SU-DHL-6 (cell line): ENCODE data around the gene DENR.
"Not testable (repeated sequence)": the region's sequence is repeated elsewhere in the genome, so short reads cannot be mapped to it uniquely, and the experiment has no call there.

Experiments used
- H2AFZ ChIP-seq: fragments of 200-600 bp; sonication (generic); 2 replicates; pipeline ENCODE4 v1.6.1; 2014; ENCODE audit warnings: low read depth, mild to moderate bottlenecking, moderate library complexity, mixed read lengths, antibody characterized with exemption, low read length; ENCODE audit not compliant: severe bottlenecking
- H3F3A ChIP-seq: fragments of 200-600 bp; shearing (Covaris generic); 2 replicates; pipeline ENCODE4 v1.6.0; 2016; ENCODE audit warnings: antibody characterized with exemption, mild to moderate bottlenecking; ENCODE audit not compliant: insufficient read depth
- H3K27ac ChIP-seq: fragments of 200-600 bp; sonication (generic); 2 replicates; pipeline ENCODE4 v1.5.1; 2016; ENCODE audit warnings: low read depth, mild to moderate bottlenecking, low read length, moderate library complexity, mixed read lengths
- H3K27me3 ChIP-seq: fragments of 200-600 bp; sonication (generic), shearing (Covaris generic); 2 replicates; pipeline ENCODE4 v1.6.0; 2014; ENCODE audit warnings: mild to moderate bottlenecking, low read length
- H3K36me3 ChIP-seq: fragments of 200-600 bp; sonication (generic); 2 replicates; pipeline ENCODE4 v1.6.1; 2014; ENCODE audit warnings: mild to moderate bottlenecking, low read length, mixed read lengths
- H3K4me2 ChIP-seq: fragments of 300-600, 200-600 bp; shearing (Covaris generic), sonication (generic); 2 replicates; pipeline ENCODE4 v1.6.0; 2014; ENCODE audit warnings: low read length, low read depth, mild to moderate bottlenecking; ENCODE audit not compliant: poor library complexity, severe bottlenecking
- H3K4me3 ChIP-seq: fragments of 200-600 bp; sonication (generic); 2 replicates; pipeline ENCODE4 v1.5.1; 2014; ENCODE audit warnings: antibody characterized with exemption, low read length, mild to moderate bottlenecking, mixed read lengths; ENCODE audit not compliant: insufficient read depth, poor library complexity, severe bottlenecking
- H3K79me2 ChIP-seq: fragments of 200-600 bp; sonication (generic); 2 replicates; pipeline ENCODE4 v1.6.1; 2014; ENCODE audit warnings: mild to moderate bottlenecking, low read length, moderate library complexity; ENCODE audit not compliant: insufficient read depth
- H3K9ac ChIP-seq: fragments of 200-600 bp; sonication (generic); 2 replicates; pipeline ENCODE4 v1.7.0; 2014; ENCODE audit warnings: mild to moderate bottlenecking, low read length
- H3K9me2 ChIP-seq: fragments of 200-600 bp; sonication (generic); replicated peaks from 2 replicates; pipeline ENCODE4 v1.6.1; 2014; ENCODE audit warnings: low read length; ENCODE audit not compliant: insufficient read depth
- H3K9me3 ChIP-seq: fragments of 200-600 bp; sonication (generic); 2 replicates; pipeline ENCODE4 v1.6.1; 2014; ENCODE audit warnings: low read length, mixed read lengths; ENCODE audit not compliant: insufficient read depth
- H4K20me1 ChIP-seq: fragments of 200-600 bp; sonication (generic); 2 replicates; pipeline ENCODE4 v1.6.1; 2014; ENCODE audit warnings: low read depth, mild to moderate bottlenecking, antibody characterized with exemption, low read length, moderate library complexity, mixed read lengths
- EZH2phosphoT487 ChIP-seq: fragments of 200-600 bp; sonication (generic), shearing (Covaris generic); conservative IDR thresholded peaks from 2 replicates; pipeline ENCODE4 v1.6.1; 2018; ENCODE audit warnings: mild to moderate bottlenecking, antibody characterized with exemption, low read length, moderate library complexity, mixed read lengths
- TF ChIP-seq, protein P1 (sequence below): fragments of 200-600 bp; sonication (generic); IDR thresholded peaks from one replicate; pipeline ENCODE4 v1.5.1; 2017; ENCODE audit warnings: antibody characterized with exemption, mild to moderate bottlenecking, low read length, moderate library complexity; ENCODE audit not compliant: insufficient read depth, poor library complexity, severe bottlenecking

The DENR gene, protein sequence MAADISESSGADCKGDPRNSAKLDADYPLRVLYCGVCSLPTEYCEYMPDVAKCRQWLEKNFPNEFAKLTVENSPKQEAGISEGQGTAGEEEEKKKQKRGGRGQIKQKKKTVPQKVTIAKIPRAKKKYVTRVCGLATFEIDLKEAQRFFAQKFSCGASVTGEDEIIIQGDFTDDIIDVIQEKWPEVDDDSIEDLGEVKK

DNA sequence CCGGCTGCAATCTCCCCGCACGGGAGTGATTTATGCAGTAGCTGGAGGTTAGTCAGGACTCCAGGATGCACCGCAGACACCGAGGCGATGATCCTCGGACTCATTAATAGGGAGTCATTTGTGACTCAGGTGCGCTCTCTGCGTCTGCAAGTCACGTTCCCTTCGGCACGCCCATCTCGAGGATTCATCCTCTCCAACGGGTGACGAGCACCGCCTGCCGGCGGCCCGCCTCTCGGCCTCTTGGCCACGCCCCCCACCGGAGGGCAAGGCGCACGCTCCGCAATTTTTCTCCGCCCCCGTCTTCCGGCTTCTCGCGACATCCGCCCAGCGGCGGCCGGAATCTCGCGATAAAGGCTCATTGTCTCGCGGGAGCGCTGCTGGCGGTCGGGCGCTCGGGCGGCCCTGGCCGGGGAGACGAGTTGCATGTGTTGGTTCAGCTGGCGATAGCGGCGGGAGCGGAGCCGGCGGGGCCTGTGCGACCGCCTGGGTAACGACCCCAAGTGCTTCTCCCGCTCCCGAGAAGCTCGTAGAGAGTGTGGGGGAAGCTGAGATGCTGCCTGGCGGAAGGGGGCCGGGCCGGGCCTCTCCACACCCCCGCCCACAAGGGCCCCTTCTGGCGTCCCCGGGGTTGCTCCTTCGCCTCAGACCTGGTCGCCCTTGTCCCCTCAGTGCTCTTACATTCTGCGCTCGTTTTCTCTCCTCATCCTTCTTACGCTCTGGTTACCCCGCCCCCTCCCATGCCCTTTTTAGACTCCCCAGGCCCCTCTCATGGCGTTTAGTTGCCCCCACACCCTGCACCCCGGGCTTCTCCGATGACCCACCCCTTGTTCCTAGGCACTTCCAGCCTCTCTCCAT is at the start of gene DENR:
Gene DENR (plus strand): TSS at position 361 of the 855 bp plus-strand sequence. CDS start 878 bp downstream, outside the sequence.
- Histone ChIP-seq H3K79me2 (peaks cover 23% of the 10 kb centered on the region), H3K9me3 (no peaks in the 10 kb centered on the region), H3K4me3 (peak within 1 kb of the TSS; percentile 91), H3K36me3 (peaks cover 23% of the 10 kb centered on the region), H3K9ac (peak within 1 kb of the TSS; percentile 87), H3K9me2 (no peaks in the 10 kb centered on the region), H3F3A (no peaks in the 10 kb centered on the region; the same call in 1 of the 2 replicates), H2AFZ (peak within 1 kb of the TSS; percentile 75), H3K27ac (peak within 1 kb of the TSS; percentile 62), H3K27me3 (no peaks in the 10 kb centered on the region), H3K4me2 (peak within 1 kb of the TSS; percentile 93), H4K20me1 (no peaks in the 10 kb centered on the region)
- TF ChIP-seq, protein P1, sequence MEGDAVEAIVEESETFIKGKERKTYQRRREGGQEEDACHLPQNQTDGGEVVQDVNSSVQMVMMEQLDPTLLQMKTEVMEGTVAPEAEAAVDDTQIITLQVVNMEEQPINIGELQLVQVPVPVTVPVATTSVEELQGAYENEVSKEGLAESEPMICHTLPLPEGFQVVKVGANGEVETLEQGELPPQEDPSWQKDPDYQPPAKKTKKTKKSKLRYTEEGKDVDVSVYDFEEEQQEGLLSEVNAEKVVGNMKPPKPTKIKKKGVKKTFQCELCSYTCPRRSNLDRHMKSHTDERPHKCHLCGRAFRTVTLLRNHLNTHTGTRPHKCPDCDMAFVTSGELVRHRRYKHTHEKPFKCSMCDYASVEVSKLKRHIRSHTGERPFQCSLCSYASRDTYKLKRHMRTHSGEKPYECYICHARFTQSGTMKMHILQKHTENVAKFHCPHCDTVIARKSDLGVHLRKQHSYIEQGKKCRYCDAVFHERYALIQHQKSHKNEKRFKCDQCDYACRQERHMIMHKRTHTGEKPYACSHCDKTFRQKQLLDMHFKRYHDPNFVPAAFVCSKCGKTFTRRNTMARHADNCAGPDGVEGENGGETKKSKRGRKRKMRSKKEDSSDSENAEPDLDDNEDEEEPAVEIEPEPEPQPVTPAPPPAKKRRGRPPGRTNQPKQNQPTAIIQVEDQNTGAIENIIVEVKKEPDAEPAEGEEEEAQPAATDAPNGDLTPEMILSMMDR = peak; percentile 40
- TF ChIP-seq EZH2phosphoT487 = no peak

DNA sequence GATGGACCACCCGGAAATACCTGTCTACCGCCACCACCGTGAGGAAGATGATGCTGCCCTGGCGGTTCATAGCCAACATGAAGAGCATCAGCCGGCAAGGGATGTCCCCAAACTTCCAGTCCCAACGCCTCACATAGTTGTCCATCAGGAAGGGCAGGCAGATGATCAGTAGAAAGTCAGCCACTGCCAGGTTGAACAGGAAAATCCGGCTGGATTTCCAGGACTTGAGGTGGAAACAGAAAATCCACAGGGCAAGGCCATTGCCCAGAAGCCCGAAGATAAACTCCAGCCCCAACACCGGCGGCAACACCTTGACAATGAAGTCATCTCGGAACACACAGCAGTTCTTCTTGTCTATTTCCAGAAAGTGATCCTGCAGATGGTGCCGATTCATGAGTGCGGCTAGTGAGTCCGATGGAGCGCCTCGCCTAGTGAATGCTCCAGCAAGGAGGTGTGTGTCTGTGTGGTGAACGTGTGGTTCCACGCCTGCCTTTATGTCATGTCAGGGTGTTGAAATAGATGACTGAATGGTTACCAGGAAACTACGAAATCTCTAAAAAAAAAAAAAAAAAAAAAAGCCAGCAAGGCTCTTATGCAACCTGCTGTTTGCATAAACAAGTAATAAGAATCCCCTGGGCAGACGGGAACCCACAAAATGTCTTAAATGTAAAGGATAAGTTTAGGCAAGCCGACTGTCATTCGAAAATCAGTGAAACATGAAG is 49.6 kb upstream of the DENR start, which contains the start of gene HCAR2:
Gene HCAR2 (minus strand): TSS at position 468 of the 722 bp plus-strand sequence. CDS start 74 bp downstream, at position 394.
- H3K9ac ChIP-seq, H3K27ac ChIP-seq, H3K4me2 ChIP-seq, H3K79me2 ChIP-seq, H2AFZ ChIP-seq, H3K27me3 ChIP-seq, H3K36me3 ChIP-seq, H3K9me3 ChIP-seq, H4K20me1 ChIP-seq, H3K4me3 ChIP-seq, H3K9me2 ChIP-seq, H3F3A ChIP-seq: not testable (repeated sequence)

DNA sequence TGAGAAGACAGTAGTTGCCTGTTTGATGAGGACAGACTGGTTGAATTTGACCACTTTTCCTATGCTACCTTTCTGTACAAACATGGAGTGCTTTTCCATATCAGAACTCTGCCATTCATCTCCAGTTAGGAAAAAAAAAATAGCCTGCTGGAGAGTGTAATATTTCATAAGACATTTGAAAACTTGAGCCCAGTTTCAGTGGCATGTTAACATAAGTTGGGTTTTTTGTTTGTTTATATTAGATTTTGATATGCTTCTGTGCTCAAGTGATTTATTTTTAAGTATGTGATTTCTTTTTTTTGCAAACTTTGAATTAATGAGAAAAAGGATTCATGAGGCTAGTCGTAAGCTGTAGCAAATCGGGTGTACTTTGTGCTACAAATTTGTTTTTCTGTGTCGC is 48.8 kb upstream of the DENR start:
- not testable (repeated sequence) for H3F3A ChIP-seq

DNA sequence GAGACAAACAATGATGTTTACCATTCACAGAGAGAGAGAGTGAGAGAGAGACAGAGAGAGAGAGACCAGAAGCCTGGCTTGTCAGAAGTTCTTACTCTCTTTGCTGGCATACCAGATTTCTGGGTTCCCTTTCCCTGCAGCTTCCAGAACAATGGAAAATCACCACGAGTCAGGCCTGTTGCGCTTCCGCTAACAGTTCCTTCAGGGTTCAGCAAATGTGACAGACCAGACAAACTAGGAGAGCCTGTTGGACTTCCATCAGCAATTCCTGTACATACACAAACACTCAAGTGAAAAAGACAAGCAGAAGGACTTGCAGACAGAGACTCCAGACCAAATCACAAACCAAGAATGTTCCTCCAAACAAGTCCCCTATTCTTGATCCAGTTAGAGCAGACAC is 43.3 kb upstream of the DENR start:
- not testable (repeated sequence) for H3K27me3 ChIP-seq, H3K4me3 ChIP-seq, H3K79me2 ChIP-seq, H3K27ac ChIP-seq, H3K9me3 ChIP-seq, H4K20me1 ChIP-seq, H3K9ac ChIP-seq, H3K4me2 ChIP-seq, H3F3A ChIP-seq, H2AFZ ChIP-seq, H3K36me3 ChIP-seq, H3K9me2 ChIP-seq

More for the DNA sequence above, 48.8 kb upstream of the DENR start:
- H3K79me2 ChIP-seq, H3K9me3 ChIP-seq, H3K36me3 ChIP-seq, H3K4me2 ChIP-seq, H3K9me2 ChIP-seq, H3K4me3 ChIP-seq, H3K27me3 ChIP-seq, H3K27ac ChIP-seq, H4K20me1 ChIP-seq, H3K9ac ChIP-seq, H2AFZ ChIP-seq: not testable (repeated sequence)

DNA sequence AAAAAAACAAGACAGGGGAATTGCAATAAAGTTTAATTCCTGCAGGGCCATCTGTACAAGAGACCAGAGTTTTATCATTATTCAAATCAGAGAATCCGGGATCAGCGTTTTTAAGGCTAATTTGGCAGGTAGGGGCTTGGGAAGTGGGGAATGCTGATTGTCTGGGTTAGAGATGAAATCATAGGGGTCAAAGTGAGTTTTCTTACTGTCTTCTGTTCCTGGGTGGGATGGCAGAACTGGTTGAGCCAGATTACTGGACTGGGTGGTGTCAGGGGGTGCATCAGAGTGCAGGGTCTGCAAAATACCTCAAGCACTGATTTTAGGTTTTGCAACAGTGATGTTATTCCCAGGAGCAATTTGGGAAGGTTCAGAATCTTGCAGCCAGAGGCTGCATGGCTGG is 42.3 kb upstream of the DENR start:
- not testable (repeated sequence) for H2AFZ ChIP-seq, H3K4me3 ChIP-seq, H3K9ac ChIP-seq, H3K9me3 ChIP-seq, H3K9me2 ChIP-seq, H3F3A ChIP-seq, H3K4me2 ChIP-seq, H3K27ac ChIP-seq, H3K79me2 ChIP-seq, H3K27me3 ChIP-seq, H3K36me3 ChIP-seq, H4K20me1 ChIP-seq

DNA sequence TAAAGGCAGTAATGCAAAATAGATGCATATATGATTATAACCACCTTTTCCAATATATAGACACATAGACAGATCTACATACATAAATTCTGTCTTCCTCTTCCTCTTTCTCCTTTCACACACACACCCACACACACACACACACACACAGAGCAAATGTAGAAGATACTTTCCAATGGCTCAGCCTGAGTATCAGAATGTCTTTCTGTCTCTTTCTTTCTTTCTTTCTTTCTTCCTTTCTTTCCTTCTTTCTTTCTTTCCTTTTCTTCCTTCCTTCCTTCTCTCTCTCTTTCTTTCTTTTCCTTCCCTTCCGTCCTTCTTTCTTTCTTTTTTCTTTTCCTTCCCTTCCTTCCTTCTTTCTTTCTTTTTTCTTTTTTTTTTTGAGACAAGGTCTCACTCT is 41.4 kb upstream of the DENR start:
- H3K36me3 ChIP-seq, H3K79me2 ChIP-seq, H3K9ac ChIP-seq, H3K27me3 ChIP-seq, H4K20me1 ChIP-seq, H3F3A ChIP-seq, H3K9me3 ChIP-seq, H2AFZ ChIP-seq, H3K4me3 ChIP-seq, H3K27ac ChIP-seq, H3K9me2 ChIP-seq, H3K4me2 ChIP-seq: not testable (repeated sequence)
